ENCODE measurements around the gene ESRP2.
A peak's percentile ranks its signal among the peaks of the same experiment; 100 is the strongest.

The ESRP2 gene

DNA sequence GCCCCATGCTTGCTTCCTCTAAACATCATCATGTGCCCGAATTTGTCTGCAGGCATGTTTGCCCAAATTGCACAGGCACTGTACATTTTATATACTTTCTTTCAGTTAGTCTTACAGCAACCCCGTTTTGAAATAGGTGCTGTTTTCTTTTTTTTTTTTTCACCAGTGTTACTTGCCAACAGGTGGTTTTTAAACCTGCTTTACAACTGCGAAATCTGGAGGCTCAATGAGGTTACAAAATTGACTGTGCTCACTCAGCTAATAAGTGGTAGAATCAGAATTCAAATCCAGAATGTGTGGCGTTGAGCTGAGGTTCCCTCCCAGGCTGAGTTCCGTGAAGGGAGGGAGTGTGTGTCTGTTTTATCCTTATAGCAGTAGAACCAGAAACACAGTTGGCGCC is 15.0 kb upstream of the ESRP2 start:
- H3K27ac Mint-ChIP-seq, result no peak overlapping the region
- ATAC-seq, result no peak
- no peaks in the 10 kb centered on the region for H3K9me3 Mint-ChIP-seq
- peaks cover 21% of the 10 kb centered on the region for H3K4me1 Mint-ChIP-seq
- H3K4me3 Mint-ChIP-seq, result no peak overlapping the region
- peaks cover 47% of the 10 kb centered on the region for H3K36me3 Mint-ChIP-seq
- DNase-seq (ENCODE audit: low spot score in 2 of 2), result no peak

DNA sequence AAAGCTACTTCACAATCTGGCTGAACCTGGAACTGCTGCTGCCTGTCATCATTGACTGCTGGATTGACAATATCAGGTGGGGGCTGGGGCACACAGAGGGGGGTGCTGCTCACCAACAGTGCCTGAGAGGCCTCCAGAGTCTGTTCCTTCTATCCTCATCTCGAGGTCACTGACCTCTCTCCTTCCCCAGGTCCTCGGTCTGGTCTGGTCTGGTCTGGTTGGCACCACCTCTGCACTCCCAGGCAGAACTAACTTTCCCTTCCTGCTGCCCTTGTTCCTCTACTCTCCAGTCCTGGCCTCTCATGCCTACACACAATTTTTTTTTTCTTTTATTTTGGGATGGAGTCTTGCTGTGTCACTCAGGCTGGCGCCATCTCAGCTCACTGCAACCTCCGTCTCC is 13.4 kb upstream of the ESRP2 start:
- no peak for ATAC-seq
- Mint-ChIP-seq H3K9me3 (no peaks in the 10 kb centered on the region), H3K4me3 (no peak overlapping the region), H3K27ac (no peak overlapping the region), H3K4me1 (peaks cover 34% of the 10 kb centered on the region), H3K36me3 (peaks cover 58% of the 10 kb centered on the region)
- no peak for DNase-seq (ENCODE audit: low spot score in 2 of 2)

DNA sequence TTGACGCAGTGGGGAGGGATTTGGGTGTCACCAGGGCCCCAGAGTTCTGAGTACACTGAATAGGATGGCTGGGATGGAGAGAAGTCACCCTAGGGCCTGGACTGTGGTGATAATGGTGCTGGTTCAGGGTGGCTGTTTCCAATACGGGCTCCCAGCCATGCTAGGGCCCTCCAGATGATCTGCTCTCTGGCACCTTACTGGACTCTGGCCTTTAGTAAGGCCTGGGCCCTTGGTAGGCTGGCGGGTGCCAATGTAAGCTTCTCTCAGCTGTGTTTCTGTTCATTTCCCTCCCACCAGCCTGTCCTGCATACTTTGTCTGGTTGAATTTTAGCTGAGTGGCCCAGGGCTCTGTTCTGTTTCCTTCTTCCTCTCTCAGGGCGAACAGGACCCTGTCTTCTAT is 12.0 kb upstream of the ESRP2 start:
- Mint-ChIP-seq H3K27ac (no peak overlapping the region), H3K9me3 (no peaks in the 10 kb centered on the region), H3K4me1 (peaks cover 37% of the 10 kb centered on the region), H3K4me3 (no peak overlapping the region), H3K36me3 (peaks cover 45% of the 10 kb centered on the region)
- ATAC-seq (no peak), DNase-seq (ENCODE audit: low spot score in 2 of 2) (no peak)

DNA sequence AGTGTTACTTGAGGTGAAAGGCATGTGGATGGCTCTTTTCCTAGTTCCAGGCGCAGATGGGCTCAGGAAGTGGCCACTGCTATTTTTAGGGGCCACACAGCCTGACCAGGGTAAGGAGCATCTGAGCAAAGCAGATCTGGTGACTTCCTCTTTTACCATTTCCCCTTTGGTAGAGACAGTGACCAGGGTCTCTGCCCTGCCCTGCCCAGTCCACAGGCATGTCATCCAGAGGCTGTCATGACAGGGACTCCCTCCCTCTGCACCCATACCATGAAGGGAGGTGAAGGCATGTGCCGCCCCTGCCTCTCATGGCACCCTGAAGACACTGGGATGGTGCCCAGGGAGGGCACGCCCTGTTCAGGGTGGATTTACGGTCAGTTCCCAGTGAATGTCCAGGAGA is 11.5 kb upstream of the ESRP2 start:
- H3K4me1 Mint-ChIP-seq, result peaks cover 37% of the 10 kb centered on the region
- no peak overlapping the region for H3K4me3 Mint-ChIP-seq
- ATAC-seq (no peak), DNase-seq (ENCODE audit: low spot score in 2 of 2) (no peak)
- no peaks in the 10 kb centered on the region for H3K9me3 Mint-ChIP-seq
- no peak overlapping the region for H3K27ac Mint-ChIP-seq
- peaks cover 42% of the 10 kb centered on the region for H3K36me3 Mint-ChIP-seq

DNA sequence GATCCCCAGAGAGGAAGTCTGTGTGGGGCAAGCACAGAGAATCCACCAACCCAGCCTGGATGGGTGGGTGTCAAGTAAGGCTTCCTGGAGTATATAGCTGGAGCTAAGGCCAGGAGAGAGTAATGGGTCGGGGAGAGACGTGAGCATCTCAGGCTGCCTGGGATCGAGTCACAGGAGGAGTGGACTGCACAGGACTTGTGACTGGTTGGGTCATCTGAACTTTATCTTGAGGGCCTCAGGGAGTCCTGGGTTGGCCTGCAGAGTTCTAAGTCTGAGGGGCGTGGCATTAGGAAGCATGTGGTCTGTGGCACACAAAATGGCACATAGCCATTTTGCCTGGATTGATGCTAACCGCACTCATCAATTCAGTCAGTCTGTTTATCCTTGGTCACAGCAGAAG is 10.7 kb upstream of the ESRP2 start:
- Mint-ChIP-seq H3K4me1 (peaks cover 37% of the 10 kb centered on the region), H3K4me3 (peak overlapping the region; percentile 98), H3K27ac (no peak overlapping the region), H3K9me3 (no peaks in the 10 kb centered on the region), H3K36me3 (peaks cover 34% of the 10 kb centered on the region)
- DNase-seq (ENCODE audit: low spot score in 2 of 2) (no peak), ATAC-seq (no peak)

DNA sequence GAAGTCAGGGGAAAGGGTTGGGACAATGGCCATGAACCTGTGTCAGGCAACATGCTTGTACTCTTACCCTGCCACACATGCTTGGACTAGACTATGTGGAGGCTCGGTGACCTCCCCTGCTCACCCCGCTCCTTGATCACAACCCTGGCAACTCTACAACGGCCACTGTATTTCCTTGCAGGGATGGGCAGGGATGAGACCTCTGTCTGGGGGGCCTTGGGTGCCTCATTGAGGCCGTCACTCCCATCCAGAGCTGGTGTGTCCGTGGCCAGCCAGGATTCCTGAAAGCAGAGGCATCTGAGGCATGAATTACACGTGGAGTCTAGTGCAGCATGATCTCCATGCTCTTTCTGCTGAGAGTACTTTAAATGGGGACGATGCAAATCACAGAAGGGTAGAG is 10.2 kb upstream of the ESRP2 start:
- no peaks in the 10 kb centered on the region for H3K9me3 Mint-ChIP-seq
- DNase-seq (ENCODE audit: low spot score in 2 of 2) (no peak), ATAC-seq (no peak)
- peak overlapping the region; percentile 98 for H3K4me3 Mint-ChIP-seq
- H3K36me3 Mint-ChIP-seq, result peaks cover 29% of the 10 kb centered on the region
- H3K4me1 Mint-ChIP-seq, result peaks cover 37% of the 10 kb centered on the region
- H3K27ac Mint-ChIP-seq, result peak overlapping the region; percentile 93

DNA sequence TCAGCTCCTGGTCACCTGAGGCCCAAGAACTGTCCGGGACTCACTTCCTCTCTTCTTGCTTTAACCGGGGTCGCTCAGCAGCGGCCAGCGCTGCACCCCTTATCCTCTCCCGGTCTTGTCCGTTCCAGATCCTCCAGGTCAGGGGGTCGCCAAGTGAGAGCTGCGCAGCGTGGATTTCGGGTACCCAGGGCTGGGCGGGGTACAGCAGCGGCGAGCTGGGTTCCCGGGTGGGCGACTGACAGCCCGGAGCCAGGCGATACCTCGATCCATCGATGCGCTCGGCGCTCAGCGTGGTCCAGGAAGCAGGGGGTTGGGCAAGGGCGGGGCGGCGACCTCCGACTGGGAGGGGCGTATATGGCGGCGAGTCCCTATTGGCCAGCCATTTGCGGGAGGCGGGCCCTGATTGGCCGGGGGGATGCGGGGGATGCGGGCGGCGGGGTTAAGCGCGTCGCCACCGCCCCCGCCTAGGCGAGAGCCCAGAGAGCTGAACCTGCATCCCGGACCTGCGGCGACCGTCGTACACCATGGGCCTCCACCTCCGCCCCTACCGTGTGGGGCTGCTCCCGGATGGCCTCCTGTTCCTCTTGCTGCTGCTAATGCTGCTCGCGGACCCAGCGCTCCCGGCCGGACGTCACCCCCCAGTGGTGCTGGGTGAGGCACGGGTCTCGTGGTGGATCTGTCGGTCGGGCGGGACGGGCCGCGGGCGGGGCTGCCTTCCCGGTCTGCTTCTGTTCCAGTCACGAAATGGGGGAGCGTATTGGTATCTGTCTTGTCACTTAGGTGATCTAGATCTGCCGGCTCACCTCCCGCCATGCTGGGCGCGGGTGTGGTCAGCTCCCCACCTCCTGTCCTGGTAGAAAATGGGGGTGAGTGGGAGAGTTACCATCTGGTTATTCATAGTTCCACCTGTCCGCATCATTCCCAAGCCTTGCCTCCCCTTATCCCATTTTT is 9.3 kb upstream of the ESRP2 start, which contains the start of gene PLA2G15:
PLA2G15 (plus strand) TSS at position 471 of the 951 bp plus-strand sequence; CDS start at position 525, 54 bp downstream.
- H3K4me3 Mint-ChIP-seq, result peak within 1 kb of the TSS; percentile 98
- H3K9me3 Mint-ChIP-seq, result no peaks in the 10 kb centered on the region
- peak; percentile 93 for ATAC-seq
- peaks cover 20% of the 10 kb centered on the region for H3K36me3 Mint-ChIP-seq
- peak within 1 kb of the TSS; percentile 93 for H3K27ac Mint-ChIP-seq
- H3K4me1 Mint-ChIP-seq, result peaks cover 37% of the 10 kb centered on the region
- peak; percentile 90 to 98 for DNase-seq (ENCODE audit: low spot score in 2 of 2)

DNA sequence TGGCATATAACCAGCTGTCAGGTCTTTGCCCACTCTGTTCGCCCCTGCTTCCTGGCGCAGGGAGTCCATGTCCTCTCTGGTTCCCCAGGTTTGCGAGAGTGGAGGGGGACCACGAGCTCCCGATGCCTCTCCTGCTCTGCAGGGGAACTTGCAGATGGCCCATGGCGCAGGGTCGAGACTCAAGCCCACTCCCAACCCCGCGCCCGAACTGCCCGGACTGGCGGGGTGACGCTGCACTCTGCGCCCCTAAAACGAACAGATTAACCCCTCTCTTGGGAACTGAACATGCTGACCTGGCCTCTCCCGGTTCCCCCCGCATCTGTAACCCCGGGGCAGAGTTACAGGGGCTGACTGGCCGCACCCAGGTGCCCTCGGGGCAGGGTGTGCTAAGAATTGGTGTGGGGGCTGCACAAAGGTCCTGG is 8.6 kb upstream of the ESRP2 start:
- H3K4me3 Mint-ChIP-seq, result peak overlapping the region; percentile 98
- no peak for DNase-seq (ENCODE audit: low spot score in 2 of 2)
- no peaks in the 10 kb centered on the region for H3K9me3 Mint-ChIP-seq
- peaks cover 42% of the 10 kb centered on the region for H3K4me1 Mint-ChIP-seq
- H3K27ac Mint-ChIP-seq, result peak overlapping the region; percentile 93
- ATAC-seq, result no peak
- H3K36me3 Mint-ChIP-seq, result peaks cover 13% of the 10 kb centered on the region

DNA sequence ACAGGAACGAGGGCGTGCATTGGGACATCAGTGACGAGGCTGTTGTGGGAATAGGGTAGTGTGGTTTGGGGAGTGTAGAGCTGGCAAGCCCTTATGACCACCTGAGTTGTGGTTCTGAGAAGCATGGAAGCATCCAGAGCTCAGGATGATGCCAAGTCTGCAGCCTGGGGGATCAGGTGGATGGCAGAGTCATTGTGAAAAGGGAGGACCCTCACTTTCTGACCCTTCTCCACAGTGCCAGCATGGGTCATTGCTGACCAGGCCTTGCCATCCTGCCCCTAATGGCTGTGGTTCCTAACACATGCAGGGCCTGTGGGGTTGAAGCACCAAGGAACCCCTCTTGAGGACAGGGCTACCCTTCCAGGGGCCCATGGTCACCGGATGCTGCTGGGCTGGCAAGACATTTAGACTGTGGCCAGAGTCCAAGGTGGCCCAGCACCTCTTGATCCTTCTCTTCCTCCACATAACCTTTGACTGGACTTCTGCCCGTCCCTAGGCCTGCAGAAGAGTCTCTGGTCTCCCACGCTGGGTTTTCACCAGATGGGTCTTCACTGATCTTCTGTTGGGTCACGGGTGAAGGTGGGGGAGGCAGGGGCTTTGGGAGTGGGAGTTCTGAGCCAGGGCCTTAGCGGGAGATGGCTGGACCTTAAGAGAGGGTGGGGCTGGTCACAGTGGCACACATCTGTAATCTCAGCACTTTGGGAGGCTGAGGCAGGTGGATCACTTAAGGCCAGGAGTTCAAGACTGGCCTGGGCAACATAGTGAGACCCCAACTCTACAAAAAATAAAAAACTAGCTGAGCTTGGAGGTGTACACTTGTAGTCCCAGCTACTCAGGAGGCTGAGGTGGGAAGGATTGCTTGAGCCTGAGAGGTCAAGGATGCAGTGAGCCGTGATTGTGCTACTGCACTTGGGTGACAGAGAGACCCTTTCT is 7.3 kb upstream of the ESRP2 start:
- Mint-ChIP-seq H3K36me3 (peaks cover 11% of the 10 kb centered on the region), H3K9me3 (no peaks in the 10 kb centered on the region), H3K4me3 (peak overlapping the region; percentile 98), H3K4me1 (peaks cover 50% of the 10 kb centered on the region), H3K27ac (peak overlapping the region; percentile 45)
- ATAC-seq (no peak), DNase-seq (ENCODE audit: low spot score in 2 of 2) (no peak)

DNA sequence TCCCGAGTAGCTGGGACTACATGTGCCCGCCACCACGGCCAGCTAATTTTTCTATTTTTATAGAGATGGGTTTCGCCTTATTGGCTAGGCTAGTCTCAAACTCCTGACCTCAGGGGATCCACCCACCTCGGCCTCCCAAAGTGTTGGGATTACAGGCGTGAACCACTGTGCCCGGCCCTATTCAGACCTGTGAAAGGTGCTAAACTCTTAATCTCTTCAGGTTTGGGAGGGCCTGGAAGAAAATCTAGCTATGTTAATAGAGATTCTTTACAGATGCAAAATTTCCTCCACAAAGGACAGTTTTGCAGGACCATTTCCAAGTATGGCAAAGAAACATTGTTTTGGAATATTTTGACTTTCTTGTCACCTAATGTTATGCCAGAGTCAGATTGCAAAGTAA is 6.2 kb upstream of the ESRP2 start:
- peaks cover 50% of the 10 kb centered on the region for H3K4me1 Mint-ChIP-seq
- ATAC-seq (no peak), DNase-seq (ENCODE audit: low spot score in 2 of 2) (no peak)
- no peak overlapping the region for H3K27ac Mint-ChIP-seq
- H3K36me3 Mint-ChIP-seq, result peaks cover 11% of the 10 kb centered on the region
- H3K4me3 Mint-ChIP-seq, result no peak overlapping the region
- no peaks in the 10 kb centered on the region for H3K9me3 Mint-ChIP-seq

DNA sequence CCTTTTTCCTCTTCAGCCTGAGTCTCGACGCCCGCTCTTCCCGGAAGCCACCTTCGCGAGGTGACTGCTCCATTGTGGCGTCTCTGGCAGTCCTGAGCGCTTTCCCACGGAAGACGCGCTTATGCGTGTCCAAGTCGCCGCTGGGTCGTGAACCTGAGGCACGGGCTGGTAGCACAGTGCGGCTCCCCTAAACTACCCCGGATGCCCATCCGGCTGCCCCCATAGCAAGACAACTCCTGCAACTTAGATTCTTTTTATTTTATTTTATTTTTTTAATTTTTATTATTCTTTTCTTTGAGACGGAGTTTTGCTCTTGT is 2.1 kb upstream of the ESRP2 start:
- Mint-ChIP-seq H3K4me3 (peak overlapping the region; percentile 98), H3K27ac (peak overlapping the region; percentile 94), H3K36me3 (peaks cover 14% of the 10 kb centered on the region), H3K9me3 (no peaks in the 10 kb centered on the region), H3K4me1 (peaks cover 46% of the 10 kb centered on the region)
- DNase-seq (ENCODE audit: low spot score in 2 of 2), result no peak
- no peak for ATAC-seq

DNA sequence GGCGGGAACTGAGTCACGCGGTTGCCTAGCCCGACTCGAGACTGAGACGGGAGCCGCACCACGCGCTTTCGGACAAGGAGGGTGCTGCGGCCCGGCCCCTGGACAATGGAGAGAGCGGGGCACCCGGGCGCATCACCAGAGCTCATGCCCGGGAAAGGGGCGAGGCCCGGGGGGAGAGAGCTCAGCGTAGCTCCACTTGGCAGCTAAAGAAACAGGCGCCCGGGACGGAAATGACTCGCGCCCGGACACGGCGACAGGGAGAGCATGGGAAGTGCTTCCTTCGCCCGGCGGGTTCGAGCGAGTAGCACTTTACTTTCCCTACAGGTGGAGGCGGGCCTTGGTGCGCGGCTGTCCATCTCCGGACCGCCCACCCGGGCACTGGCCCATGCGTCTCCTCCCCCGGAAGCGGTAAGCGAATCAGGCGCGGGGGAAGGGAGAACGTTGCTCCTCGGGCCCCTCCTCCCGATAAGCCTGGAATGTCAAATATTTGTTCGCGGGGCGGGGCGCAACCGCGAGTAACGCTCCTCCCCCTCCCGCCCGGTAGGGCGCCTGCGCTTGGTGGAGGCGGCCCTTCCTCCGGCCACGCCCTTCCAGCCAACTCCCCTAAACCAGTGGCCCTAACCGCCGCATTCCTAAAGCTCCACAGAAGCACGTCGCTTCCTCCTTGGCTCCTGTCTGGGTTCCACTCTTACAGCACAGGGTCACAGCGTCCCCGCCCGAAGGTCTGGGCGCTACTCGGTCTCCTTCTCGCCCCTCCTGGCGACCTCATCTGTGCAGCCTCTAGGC is 1.5 kb upstream of the ESRP2 start:
- Mint-ChIP-seq H3K27ac (peak overlapping the region; percentile 94), H3K4me1 (peaks cover 46% of the 10 kb centered on the region), H3K4me3 (peak overlapping the region; percentile 98), H3K9me3 (no peaks in the 10 kb centered on the region), H3K36me3 (peaks cover 20% of the 10 kb centered on the region)
- ATAC-seq, result peak; percentile 78
- peak; percentile 80 to 95 for DNase-seq (ENCODE audit: low spot score in 2 of 2)

DNA sequence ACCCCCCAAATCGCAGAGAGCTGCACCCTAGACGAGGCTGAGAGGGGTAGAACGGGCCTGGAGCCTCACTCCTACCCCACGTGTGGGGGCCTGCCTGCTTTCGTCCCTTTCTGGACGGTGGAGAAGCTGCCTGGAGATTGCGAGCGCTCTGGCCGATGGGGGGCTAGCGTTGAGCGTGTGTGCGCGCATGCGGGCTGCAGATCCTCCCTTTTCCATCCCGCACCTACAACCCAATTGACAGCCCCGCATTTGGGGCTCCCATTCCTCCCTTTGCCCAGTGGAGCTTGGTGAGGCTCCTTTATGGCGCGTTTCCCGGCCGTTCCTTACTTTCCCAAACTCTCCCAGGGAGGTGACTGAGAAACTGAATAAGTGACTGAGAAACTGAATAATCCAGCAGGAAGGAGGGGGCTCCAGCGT is 907 bp upstream of the ESRP2 start:
- peaks cover 25% of the 10 kb centered on the region for H3K36me3 Mint-ChIP-seq
- DNase-seq (ENCODE audit: low spot score in 2 of 2) (peak in 1 of 2 donors; percentile 58), ATAC-seq (peak; percentile 22)
- H3K27ac Mint-ChIP-seq, result peak overlapping the region; percentile 94
- H3K4me1 Mint-ChIP-seq, result peaks cover 46% of the 10 kb centered on the region
- no peaks in the 10 kb centered on the region for H3K9me3 Mint-ChIP-seq
- H3K4me3 Mint-ChIP-seq, result peak overlapping the region; percentile 98

DNA sequence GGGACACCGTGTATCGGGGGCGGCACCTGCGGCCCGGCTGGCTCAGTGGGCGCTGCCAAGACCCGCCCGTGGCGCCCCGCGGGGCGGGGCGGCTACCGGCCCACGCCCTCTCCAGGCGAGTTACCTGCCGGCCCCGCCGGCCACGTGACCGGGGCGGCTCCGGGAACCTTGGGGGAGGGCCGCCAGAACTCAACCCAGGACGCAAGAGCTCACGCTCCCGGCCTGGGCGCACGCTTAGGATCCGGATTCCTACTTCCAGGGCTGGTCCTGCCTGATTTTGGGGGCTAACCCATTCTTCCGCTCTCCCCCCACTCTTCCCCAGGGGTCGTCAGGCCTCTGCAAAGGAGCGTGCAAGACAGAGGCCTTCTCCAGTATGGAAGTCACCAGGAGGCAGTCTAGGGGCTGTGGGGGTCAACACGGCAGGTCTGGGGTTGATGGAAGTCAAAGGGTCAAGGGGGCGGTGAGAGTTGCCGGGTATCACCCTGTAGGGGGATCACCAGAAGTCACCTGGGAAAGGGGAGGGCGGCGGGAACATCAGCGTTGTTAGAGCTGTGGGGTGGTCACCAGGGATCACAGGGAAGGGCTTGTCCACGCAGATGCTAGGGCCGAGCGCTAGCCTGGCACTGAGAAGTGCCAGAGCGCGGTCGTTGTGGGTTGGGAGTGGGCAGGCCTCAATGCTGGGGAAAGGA is 354 bp upstream of the ESRP2 start:
- ATAC-seq (peak; percentile 1), DNase-seq (ENCODE audit: low spot score in 2 of 2) (no peak)
- H3K4me1 Mint-ChIP-seq, result peaks cover 46% of the 10 kb centered on the region
- H3K9me3 Mint-ChIP-seq, result no peaks in the 10 kb centered on the region
- H3K36me3 Mint-ChIP-seq, result peaks cover 28% of the 10 kb centered on the region
- H3K27ac Mint-ChIP-seq, result peak overlapping the region; percentile 94
- H3K4me3 Mint-ChIP-seq, result peak overlapping the region; percentile 98

Data from stimulated activated effector memory CD8-positive, alpha-beta T cell treated with anti-CD3 and anti-CD28 coated beads, Interleukin-12 subunit alpha, Interleukin-12 subunit beta, amount 100 ng/mL, for 72 hours (primary cell).